Neural cell (in vitro differentiated cells): ENCODE measurements around the gene IRF4. TPM values are rescaled to one million over a fixed set of nuclear protein-coding genes. Genes with fewer than 3 reads are reported as not detected.

Experiments
- H2AFZ ChIP-seq: fragments of 200-600, 300-800 bp; sonication (generic), shearing (Covaris generic); 2 replicates; pipeline ENCODE4 v1.6.0; 2014; ENCODE audit warnings: low read depth, mild to moderate bottlenecking, antibody characterized with exemption, low read length, moderate library complexity
- H3F3A ChIP-seq: fragments of 200-600 bp; shearing (Covaris generic); 2 replicates; pipeline ENCODE4 v1.6.1; 2016; ENCODE audit warnings: mild to moderate bottlenecking, moderate library complexity, mixed read lengths, antibody characterized with exemption, low read length; ENCODE audit not compliant: insufficient read depth, poor library complexity, severe bottlenecking
- H3K27ac ChIP-seq: fragments of 200-600, 300-800 bp; sonication (generic), shearing (Covaris generic); 2 replicates; pipeline ENCODE4 v1.5.1; 2014; ENCODE audit warnings: mild to moderate bottlenecking, low read length, moderate library complexity
- H3K27me3 ChIP-seq: fragments of 300-800, 200-600 bp; sonication (generic), shearing (Covaris generic); 2 replicates; pipeline ENCODE4 v1.6.0; 2014; ENCODE audit warnings: mild to moderate bottlenecking, low read depth, low read length, moderate library complexity; ENCODE audit not compliant: insufficient read depth
- H3K36me3 ChIP-seq: fragments of 300-800, 200-600 bp; sonication (generic), shearing (Covaris generic); 2 replicates; pipeline ENCODE4 v1.5.1; 2014; ENCODE audit warnings: mild to moderate bottlenecking, antibody characterized with exemption, low read length, moderate library complexity; ENCODE audit not compliant: insufficient read depth
- H3K4me2 ChIP-seq: fragments of 300-800, 200-600 bp; sonication (generic), shearing (Covaris generic); 2 replicates; pipeline ENCODE4 v1.6.0; 2014; ENCODE audit warnings: mild to moderate bottlenecking, low read length
- H3K4me3 ChIP-seq: fragments of 300-800, 200-600 bp; sonication (generic), shearing (Covaris generic); 2 replicates; pipeline ENCODE4 v1.5.1; 2014; ENCODE audit warnings: mild to moderate bottlenecking, low read length, moderate library complexity
- H3K79me2 ChIP-seq: fragments of 200-600 bp; shearing (Covaris generic); replicated peaks from 2 replicates; pipeline ENCODE4 v1.6.0; 2014; ENCODE audit warnings: mild to moderate bottlenecking, low read length, moderate library complexity; ENCODE audit not compliant: insufficient read depth
- H3K9ac ChIP-seq: fragments of 300-800, 200-600 bp; sonication (generic), shearing (Covaris generic); 2 replicates; pipeline ENCODE4 v1.6.1; 2016; ENCODE audit warnings: mild to moderate bottlenecking, low read length, mixed read lengths
- H3K9me2 ChIP-seq: fragments of 200-600 bp; shearing (Covaris generic); 2 replicates; pipeline ENCODE4 v1.6.1; 2016; ENCODE audit warnings: mild to moderate bottlenecking, low read length, mixed read lengths; ENCODE audit not compliant: insufficient read depth
- H3K9me3 ChIP-seq: fragments of 200-600, 300-800 bp; sonication (generic), shearing (Covaris generic); 2 replicates; pipeline ENCODE4 v1.6.1; 2016; ENCODE audit warnings: mild to moderate bottlenecking, mixed run types, low read length, moderate library complexity, mixed read lengths
- H4K20me1 ChIP-seq: fragments of 200-600 bp; shearing (Covaris generic); 2 replicates; pipeline ENCODE4 v1.6.1; 2016; ENCODE audit warnings: mild to moderate bottlenecking, mixed run types; ENCODE audit not compliant: insufficient read depth
- CTCF ChIP-seq: fragments of 450-650 bp; IDR thresholded peaks from 2 replicates; pipeline ENCODE4 v1.5.1; 2014; ENCODE audit warnings: antibody characterized with exemption, mild to moderate bottlenecking, moderate library complexity; ENCODE audit not compliant: poor library complexity, severe bottlenecking
- EP300 ChIP-seq: fragments of 450-650 bp; conservative IDR thresholded peaks from 2 replicates; pipeline ENCODE4 v1.6.1; 2014; ENCODE audit warnings: antibody characterized with exemption, mild to moderate bottlenecking, moderate library complexity; ENCODE audit not compliant: poor library complexity, severe bottlenecking
- EZH2 ChIP-seq: fragments of 200-600, 300-800 bp; shearing (Covaris generic), sonication (generic); IDR thresholded peaks from 2 replicates; pipeline ENCODE4 v1.6.1; 2014; ENCODE audit warnings: antibody characterized with exemption, low read length, borderline replicate concordance, mild to moderate bottlenecking; ENCODE audit not compliant: insufficient read depth, poor library complexity, severe bottlenecking
- MXI1 ChIP-seq: fragments of 450-650 bp; conservative IDR thresholded peaks from 2 replicates; pipeline ENCODE4 v1.6.1; 2014; ENCODE audit warnings: antibody characterized with exemption, mild to moderate bottlenecking; ENCODE audit not compliant: poor library complexity, severe bottlenecking
- POLR2AphosphoS5 ChIP-seq: IDR thresholded peaks from 2 replicates; pipeline ENCODE4 v1.6.1; 2012
- RAD21 ChIP-seq: fragments of 450-650 bp; conservative IDR thresholded peaks from 2 replicates; pipeline ENCODE4 v1.6.1; 2014; ENCODE audit warnings: antibody characterized with exemption, mild to moderate bottlenecking, moderate library complexity
- REST ChIP-seq: IDR thresholded peaks from 2 replicates; pipeline ENCODE4 v1.6.1; 2012; ENCODE audit warnings: borderline replicate concordance
- SMC3 ChIP-seq: fragments of 450-650 bp; conservative IDR thresholded peaks from 2 replicates; pipeline ENCODE4 v1.6.1; 2014; ENCODE audit warnings: antibody characterized with exemption, mild to moderate bottlenecking, moderate library complexity; ENCODE audit not compliant: poor library complexity
- TAF1 ChIP-seq: IDR thresholded peaks from 2 replicates; pipeline ENCODE4 v1.6.1; 2012; ENCODE audit warnings: low read depth
- polyA plus RNA-seq: library from polyadenylated mRNA; depleted of rRNA; stranded (reverse); fragments of >200 nt; gene quantifications from 2 replicates; pipeline ENCODE4 v1.2.3, GENCODE V29; 2014

The IRF4 gene
- polyA plus RNA-seq, 1 donor from 2014 or later: 0.05 TPM

GRCh38 chr6:409370-409972 lies 17.9 kb downstream of the IRF4 start:
- Histone ChIP-seq H3K27ac (no peak overlapping the region), H2AFZ (no peak overlapping the region), H3K4me3 (no peak overlapping the region), H3K9me2 (no peaks in the 10 kb centered on the region), H3K4me2 (no peak overlapping the region), H3F3A (no peaks in the 10 kb centered on the region), H3K27me3 (no peaks in the 10 kb centered on the region), H4K20me1 (no peaks in the 10 kb centered on the region), H3K9ac (no peak overlapping the region), H3K36me3 (no peaks in the 10 kb centered on the region), H3K9me3 (no peaks in the 10 kb centered on the region), H3K79me2 (no peaks in the 10 kb centered on the region)
- no peak for TF ChIP-seq CTCF
- no peak for TF ChIP-seq SMC3
- no peak for TF ChIP-seq EZH2
- TF ChIP-seq EP300: no peak
- TF ChIP-seq TAF1: no peak
- no peak for TF ChIP-seq POLR2AphosphoS5
- TF ChIP-seq REST: no peak
- no peak for TF ChIP-seq MXI1
- no peak for TF ChIP-seq RAD21

DNA sequence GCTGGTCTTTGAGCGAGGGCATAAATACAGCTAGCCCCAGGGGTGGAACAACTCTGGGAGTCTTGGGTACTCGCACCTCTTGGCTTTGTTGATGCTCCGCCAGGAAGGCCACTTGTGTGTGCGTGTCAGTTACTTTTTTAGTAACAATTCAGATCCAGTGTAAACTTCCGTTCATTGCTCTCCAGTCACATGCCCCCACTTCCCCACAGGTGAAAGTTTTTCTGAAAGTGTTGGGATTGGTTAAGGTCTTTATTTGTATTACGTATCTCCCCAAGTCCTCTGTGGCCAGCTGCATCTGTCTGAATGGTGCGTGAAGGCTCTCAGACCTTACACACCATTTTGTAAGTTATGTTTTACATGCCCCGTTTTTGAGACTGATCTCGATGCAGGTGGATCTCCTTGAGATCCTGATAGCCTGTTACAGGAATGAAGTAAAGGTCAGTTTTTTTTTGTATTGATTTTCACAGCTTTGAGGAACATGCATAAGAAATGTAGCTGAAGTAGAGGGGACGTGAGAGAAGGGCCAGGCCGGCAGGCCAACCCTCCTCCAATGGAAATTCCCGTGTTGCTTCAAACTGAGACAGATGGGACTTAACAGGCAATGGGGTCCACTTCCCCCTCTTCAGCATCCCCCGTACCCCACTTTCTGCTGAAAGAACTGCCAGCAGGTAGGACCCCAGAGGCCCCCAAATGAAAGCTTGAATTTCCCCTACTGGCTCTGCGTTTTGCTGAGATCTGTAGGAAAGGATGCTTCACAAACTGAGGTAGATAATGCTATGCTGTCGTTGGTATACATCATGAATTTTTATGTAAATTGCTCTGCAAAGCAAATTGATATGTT lies 19.2 kb downstream of the IRF4 start:
- Histone ChIP-seq H3K9me3 (no peaks in the 10 kb centered on the region), H3F3A (no peaks in the 10 kb centered on the region), H3K4me3 (no peak overlapping the region), H2AFZ (no peak overlapping the region), H3K9me2 (no peaks in the 10 kb centered on the region), H3K36me3 (no peaks in the 10 kb centered on the region), H3K9ac (no peak overlapping the region), H3K4me2 (no peak overlapping the region), H3K27ac (no peak overlapping the region), H4K20me1 (no peaks in the 10 kb centered on the region), H3K27me3 (no peaks in the 10 kb centered on the region), H3K79me2 (no peaks in the 10 kb centered on the region)
- TF ChIP-seq EP300: no peak
- TF ChIP-seq MXI1: no peak
- TF ChIP-seq SMC3: no peak
- TF ChIP-seq TAF1: no peak
- no peak for TF ChIP-seq REST
- no peak for TF ChIP-seq RAD21
- TF ChIP-seq CTCF: no peak
- no peak for TF ChIP-seq EZH2
- TF ChIP-seq POLR2AphosphoS5: no peak
